Stimulated activated CD8-positive, alpha-beta memory T cell treated with anti-CD3 and anti-CD28 coated beads, Interleukin-7, amount 100 ng/mL, for 48 hours (primary cell): ENCODE measurements around the gene RPS13.
"Not testable (repeated sequence)": the region's sequence is repeated elsewhere in the genome, so short reads cannot be mapped to it uniquely, and the experiment has no call there.

Source experiments
- DNase-seq, 2 donors: peaks; one replicate each; pipeline ENCODE4 v3.0.0-alpha.2; 2020; ENCODE audit warnings: low read depth in 1 of 2; ENCODE audit errors: extremely low read depth in 1 of 2

The RPS13 gene

DNA sequence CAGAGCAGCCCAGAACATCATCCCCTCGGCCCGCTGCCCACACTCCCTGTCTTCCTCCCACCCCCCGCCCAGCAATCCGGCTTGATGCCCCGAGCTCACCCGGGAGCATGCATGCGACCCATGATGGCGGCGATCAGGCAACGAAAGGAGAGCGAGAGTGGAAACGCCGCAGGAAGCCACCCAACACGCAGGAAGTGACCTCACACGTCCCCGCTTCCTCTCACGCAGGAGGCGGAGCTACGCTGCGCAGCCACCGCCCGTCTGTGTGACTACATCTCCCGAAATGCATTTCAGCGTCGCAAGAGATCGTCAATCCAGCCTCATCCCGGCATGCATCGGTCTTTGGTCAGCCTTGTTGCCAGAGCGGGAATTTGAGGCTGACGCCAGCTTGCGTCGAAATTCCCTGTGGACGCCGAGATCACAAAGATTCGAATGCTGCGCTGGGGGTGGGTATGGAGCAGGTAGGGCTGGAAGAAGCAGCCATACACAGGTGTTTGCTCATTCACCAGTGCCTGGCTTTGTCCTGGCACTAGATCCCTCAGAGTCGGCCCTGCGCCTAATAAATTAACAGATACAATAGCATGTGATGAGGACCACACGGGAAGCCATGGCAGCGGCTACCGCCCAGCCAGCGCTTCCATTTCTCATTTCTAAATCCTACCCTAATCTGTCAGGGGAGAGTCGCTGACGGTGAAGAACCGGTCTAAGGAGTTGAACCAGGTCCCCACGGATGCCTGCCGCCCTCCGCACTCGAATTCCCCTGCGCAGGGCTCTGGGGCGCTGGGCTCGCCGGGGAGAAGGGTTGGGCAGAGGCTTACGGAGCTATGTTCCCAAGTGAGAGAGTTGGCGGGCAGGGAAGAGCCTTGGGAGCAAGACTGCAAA is at the start of gene RPS13:
RPS13 (minus strand) TSS at position 148 of the 882 bp plus-strand sequence; CDS start at position 122, 26 bp downstream.
- DNase-seq = peak; percentile 86 to 91

DNA sequence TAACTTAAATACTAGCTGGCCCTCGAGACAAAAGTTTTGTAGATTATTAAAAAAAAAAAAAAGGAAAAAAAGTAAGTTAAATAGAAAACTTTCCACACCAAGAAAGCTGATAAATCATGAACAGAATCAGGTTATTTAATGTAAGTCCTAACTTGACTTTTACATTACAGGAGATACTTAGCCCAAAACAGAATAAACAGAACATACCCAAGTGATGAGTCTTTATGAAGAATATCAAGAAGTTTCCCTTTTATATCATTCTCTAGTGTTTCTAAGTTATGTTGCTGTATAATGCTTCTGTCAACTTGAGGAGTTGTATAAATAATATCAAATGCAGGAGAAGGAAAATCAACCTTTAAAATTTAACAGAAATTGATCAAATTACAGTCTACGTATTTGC is 44.5 kb upstream of the RPS13 start:
- no peak for DNase-seq

DNA sequence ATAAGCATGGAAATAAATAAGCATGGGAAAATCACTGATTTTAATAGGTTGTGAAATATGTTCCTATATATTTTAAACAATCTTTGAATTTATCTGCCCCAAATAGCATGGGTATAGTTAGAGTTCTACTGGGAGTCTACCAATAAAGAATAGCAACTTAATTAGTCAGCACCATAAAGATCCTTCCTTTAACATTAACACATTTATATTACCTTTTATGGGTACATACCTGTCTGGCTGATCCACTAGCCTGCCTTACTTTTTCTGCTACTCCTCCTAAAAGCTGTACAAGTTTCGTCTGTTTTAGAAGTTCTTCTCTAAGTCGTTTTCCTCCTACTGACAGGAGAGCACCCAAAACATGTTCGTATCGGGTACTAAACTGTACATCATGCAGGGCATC is 39.8 kb upstream of the RPS13 start:
- DNase-seq = no peak

DNA sequence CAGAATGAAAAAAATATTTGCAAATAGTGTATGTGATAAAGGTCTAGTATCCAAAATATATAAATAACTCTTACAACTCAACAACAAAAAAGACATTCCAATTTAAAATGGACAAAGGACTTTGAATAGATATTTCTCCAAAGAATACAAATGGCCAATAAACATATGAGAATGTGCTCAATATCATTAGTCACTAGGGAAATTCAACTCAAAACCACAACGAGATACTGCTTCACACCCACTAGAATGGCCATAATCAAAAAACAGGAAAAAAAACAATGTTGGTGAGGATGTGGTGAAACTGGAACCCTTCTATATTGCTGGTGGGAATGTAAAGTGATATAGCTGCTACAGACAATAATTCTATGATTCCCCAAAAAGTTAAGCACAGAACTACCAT is 38.6 kb upstream of the RPS13 start:
- DNase-seq = no peak

DNA sequence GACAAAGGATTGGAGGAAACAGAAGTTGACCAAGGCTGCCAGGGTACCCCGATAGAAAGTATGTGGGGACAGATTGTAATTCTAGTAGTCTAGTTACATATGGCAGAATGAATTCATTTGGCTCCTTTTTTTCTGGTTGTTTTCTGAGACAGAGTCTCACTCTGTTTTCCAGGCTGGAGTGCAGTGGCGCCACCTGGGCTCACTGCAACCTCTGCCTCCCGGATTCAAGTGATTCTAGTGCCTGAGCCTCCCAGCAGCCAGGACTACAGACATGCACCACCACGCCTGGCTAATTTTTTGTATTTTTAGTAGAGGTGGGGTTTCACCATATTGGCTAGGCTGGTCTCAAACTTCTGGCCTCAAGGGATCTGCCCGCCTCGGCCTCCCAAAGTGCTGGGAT is 30.3 kb upstream of the RPS13 start:
- not testable (repeated sequence) for DNase-seq

DNA sequence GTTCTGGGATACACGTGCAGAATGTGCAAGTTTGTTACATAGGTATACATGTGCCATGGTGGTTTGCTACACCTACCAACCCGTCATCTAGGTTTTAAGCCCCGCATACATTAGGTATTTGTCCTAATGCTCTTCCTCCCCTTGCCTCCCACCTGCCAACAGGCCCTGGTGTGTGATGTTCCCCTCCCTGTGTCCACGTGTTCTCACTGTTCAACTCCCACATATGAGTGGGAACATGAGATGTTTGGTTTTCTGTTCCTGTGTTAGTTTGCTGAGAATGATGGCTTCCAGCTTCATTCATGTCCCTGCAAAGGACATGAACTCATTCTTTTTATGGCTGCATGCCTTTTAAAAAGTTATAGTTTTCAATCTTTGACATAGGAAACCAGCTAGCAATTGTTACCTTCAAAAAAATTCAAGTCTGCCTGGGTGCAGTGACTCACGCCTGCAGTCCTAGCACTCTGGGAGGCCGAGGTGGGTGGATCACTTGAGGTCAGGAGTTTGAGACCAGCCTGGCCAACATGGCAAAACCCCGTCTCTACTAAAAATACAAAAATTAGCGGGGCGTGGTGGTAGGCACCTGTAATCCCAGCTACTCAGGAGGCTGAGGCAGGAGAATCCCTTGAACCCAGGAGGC is 28.1 kb upstream of the RPS13 start:
- not testable (repeated sequence) for DNase-seq

DNA sequence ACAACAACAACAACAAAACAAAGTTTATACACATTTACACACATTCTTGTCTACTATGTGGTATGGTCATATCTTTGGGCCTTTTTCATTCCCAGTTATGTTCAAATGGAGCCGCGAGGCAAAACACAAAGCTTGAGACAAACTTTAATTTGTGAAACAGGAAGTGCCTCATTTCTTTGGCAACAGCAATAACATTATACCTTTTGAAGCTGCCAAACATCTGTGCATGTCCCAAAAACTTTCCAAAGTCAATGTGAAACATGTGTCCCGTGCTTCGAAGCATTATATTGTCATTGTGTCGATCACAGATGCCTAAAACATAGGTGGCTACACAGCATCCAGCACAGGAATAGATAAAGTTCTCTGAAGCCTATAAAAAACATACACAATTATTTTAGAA is 25.0 kb upstream of the RPS13 start:
- no peak for DNase-seq

DNA sequence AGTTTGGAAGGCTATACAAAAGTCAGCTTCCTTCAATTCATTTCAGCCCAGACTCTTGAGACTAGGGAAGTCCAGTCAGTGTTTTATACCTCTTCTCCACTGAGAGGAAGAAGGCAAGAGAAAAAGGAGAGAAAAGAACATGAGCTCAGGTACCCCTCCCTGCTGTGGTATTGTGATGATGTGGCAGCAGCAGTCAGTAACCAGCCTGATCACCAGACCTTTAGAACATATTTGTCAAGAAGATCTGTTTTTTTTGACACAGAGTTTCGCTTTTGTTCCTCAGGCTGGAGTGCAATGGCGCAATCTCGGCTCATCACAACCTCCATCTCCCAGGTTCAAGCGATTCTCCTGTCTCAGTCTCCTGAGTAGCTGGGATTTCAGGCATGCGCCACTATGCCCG is 21.2 kb upstream of the RPS13 start:
- DNase-seq = no peak

DNA sequence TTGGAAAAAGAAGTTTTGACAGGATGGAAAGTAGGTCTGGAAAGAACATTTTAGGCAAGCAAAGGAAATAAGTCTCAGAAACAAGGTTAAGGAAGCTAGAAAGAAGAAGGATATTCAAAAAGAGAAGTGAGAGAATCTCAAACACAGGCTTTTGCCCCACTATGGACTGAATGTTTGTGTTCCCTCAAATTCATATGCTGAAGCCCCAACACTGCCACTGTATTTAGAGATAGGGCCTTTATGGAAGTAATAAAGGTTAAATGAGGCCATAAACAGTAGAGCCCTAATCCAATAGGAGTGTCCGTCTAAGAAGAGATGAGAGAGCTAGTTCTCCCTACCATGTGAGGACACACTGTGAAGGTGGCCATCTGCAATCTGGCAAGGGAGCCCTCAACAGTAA is 20.6 kb upstream of the RPS13 start:
- DNase-seq = no peak

DNA sequence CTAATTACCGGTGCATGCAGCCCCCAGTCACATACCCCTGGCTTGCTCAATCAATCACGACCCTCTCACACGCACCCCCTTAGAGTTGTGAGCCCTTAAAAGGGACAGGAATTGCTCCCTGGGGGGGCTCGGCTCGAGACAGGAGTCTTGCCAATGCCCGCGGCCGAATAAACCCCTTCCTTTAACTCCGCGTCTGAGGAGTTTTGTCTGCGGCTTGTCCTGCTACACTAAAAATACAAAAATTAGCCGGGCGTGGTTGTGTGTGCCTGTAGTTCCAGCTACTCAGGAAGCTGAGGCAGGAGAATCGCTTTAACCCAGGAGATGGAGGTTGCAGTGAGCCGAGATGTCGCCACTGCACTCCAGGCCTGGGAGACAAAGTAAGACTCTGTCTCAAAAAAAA is 8.5 kb upstream of the RPS13 start:
- DNase-seq = not testable (repeated sequence)

DNA sequence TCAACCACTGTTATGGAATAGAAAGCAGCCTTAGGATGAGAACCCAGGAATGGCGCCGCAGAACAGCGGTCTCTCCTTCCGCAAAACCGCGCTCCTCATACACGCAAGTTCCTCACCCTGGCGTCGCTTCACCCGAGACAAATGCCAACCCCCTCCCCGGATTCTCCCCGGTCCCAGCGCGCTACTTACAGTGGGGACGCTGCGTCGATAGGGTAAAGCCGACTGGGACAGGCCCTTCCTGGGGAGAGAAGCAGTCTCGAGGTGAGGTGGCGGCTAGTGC is 287 bp downstream of the RPS13 start:
- DNase-seq = no peak

DNA sequence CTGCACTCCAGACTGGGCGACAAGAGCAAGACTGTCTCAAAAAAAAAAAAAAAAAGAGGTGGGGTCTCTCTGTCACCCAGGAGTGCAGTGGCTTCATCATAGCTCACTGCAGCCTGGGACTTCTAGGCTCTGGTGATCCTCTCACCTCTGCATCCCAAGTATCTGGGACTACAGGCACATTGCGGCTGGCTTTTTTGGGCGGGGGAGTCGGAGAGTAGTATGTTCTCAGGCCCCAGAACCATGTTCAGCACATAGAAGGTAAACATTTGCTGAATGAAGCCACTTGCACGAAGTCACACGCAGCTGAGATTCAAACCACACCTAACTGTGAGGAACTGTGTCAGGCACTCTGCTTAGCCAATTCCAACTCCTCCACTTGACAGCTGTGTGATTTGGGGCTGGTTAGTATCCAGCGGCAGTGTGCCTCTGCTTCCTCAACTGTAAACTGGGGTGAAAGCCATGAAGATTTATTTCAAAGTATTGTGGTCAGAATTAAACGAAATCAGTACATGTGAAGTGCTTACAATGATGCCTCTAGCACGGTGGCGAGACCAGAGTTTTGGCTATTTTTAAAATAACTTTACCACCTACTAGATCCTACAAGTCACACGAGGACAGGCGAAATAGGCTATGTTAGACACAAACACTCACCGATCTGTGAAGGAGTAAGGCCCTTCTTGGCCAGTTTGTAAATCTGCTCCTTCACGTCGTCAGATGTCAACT is 789 bp downstream of the RPS13 start:
- no peak for DNase-seq

DNA sequence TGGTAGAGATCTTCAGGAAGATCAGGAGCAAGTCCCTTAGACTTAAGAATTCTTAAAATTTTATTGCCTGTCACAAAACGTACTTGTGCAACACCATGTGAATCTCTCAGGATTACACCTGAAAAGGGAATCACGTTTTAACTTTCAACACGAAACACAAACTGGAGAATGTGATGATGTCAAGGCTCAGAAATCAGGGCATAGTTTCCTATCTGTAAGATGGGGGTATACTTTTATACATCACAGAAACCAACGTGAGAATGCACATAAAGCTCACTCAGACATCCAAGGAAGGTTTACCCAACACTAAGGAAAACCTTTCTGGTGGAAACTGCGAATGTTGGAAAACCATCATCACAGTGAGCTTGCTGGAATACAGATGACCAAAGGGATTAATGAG is 2.0 kb downstream of the RPS13 start:
- no peak for DNase-seq

DNA sequence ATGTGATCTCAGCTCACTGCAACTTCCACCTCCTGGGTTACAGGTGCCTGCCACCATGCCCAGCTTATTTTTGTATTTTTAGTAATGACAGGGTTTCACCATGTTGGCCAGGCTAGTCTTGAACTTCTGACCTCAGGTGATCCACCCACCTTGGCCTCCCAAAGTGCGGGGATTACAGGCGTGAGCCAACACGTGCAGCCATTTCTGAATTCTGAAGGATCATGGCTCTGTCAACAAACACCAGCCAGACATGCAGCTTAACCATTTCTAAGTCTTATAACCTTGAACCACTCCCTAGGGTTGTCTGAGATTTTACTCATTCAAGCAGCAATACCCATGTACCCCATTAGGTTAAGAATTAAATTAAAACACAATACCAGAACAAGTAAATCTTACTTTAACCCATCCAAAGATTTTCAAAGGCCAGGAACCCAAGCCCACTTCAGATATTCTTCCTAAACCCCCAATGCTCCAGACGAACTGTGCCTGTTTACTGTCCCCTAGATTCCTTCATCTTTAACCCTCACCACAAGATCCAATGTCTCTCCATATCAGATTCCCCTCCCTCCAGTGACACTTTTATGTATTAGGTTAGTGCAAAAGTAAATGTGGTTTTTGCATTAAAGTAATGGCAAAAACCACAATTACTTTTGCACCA is 4.0 kb downstream of the RPS13 start:
- DNase-seq = no peak

DNA sequence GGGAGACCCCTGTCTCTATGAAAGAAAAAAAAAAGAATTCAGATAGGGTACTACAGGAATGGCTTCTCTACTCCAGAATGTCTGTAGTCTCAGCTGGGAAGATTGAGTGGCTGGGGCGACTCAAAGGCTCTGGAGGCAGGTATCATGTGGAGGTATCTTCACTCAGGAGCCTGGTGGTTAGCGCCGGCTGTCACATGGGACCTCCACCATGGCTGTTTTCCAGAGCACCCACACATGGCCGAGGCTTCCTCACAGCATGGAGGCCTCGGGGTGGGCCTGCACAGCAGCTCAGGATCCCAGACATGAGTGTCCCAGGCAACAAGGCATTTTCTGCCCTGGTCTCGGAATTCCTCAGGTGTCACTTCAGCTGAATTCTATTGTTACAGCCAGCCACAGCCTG is 10.1 kb downstream of the RPS13 start:
- no peak for DNase-seq

DNA sequence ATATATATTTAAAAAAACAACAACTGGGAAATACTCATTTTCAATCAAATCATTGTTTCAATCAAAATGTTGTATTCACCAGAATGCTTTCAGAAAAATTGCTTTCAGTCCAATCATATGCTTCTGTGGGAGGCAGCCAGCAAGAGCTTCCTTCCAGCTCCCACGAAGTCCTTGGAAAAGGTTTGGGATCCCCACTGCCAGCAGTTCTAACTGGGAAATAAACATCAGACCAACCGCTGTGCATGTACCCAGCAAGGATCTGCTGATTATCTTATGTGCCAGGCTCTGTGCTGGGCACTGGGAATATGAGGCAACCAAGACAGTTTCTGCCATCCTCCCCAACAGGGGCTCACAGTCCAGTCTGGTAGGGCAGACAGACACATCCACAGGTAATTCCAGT is 10.8 kb downstream of the RPS13 start:
- no peak for DNase-seq

DNA sequence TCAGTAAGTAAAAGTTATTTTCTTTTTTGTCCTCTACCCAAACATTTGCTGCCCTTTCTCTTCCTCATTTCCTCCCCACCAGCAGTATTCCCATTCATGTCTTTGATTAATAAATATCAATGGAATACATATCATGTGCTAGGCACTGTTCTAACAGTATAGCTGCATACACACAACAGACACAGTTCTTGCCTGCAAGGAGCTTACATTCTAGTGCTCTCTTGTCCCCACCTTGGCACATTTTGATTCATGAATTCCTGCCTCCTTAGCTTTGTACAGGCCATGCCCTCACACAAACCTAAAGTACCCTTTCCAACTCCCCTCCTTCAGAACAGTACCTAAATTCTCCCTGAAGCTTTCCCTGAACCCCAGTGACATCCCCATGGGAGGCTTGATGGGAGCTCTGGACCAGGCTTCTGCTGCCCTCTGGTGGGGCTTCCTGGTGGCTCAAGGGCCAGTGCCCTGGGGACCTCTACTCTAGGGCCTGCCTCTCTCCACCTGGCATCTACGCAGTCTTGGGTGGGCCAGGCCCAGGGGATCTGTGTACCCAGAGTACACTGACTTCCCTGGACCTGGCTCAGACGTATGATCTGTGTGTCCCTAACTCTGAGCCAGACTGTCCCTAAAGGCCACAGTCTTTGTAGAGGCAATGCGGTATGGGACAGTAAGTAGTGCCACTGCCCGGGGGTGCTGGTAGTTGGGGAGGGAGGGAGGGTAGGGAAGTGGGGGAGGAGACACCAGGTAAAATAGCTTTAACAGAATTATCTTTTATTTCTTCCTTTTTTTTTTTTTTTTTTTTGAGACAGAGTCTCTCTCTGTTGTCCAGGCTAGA is 14.1 kb downstream of the RPS13 start:
- DNase-seq = peak in 1 of 2 donors; percentile 28

DNA sequence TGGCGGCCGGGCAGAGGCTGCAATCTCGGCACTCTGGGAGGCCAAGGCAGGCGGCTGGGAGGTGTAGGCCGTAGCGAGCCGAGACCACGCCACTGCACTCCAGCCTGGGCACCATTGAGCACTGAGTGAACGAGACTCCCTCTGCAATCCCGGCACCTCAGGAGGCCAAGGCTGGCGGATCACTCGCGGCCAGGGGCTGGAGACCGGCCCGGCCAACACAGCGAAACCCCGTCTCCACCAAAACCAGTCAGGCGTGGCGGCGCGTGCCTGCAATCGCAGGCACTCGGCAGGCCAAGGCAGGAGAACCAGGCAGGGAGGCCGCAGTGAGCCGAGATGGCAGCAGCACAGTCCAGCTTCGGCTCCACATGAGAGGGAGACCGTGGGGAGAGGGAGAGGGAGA is 26.3 kb downstream of the RPS13 start:
- DNase-seq = not testable (repeated sequence)

DNA sequence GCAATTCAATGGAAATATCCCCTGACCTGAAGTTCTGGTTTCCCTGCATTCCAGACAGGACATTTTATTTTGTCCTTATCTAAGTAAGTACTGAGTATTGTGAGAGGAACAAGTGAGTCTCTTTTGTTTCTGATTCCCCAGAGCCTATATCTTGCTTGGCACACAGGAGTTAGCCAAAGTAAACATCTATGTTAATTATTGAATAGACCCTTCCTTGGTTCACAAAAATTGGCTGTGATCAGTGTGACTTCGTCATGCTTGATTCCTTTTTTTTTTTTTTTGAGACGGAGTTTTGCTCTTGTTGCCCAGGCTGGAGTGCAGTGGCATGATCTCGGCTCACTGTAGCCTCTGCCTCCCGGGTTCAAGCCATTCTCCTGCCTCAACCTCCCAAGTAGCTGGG is 29.0 kb downstream of the RPS13 start:
- DNase-seq = not testable (repeated sequence)

DNA sequence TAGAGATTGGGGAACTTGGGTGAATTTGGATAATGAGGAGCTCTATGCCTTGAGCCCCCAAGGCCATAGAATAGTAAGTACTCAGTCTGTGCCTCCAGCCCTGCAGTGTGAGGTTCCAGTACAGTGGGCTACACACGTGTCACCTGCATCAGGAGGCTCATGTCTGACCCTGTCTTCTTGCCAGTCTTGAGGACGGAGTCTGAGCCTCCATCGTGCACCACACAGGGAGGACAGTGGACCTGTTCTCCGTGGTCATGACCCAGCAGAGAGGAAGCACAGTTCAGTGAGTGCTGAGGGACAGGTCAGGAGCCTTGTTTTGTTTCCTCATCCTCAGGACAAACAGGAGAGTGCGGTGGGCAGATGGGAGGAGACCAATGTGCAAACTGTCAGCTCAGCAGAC is 30.8 kb downstream of the RPS13 start:
- DNase-seq = no peak
